ENCODE results near the gene UBL3. TPM values are rescaled to one million over a fixed set of nuclear protein-coding genes. Genes with fewer than 3 reads are reported as not detected.

Gene UBL3
- total and polyA plus RNA-seq, 2 of the 8 experiments (the other 6 are each of a cell fraction or from before 2014, with no cell fraction given), result 5.3 to 16.1 TPM

- no peak overlapping the region for H4K5ac ChIP-seq (ENCODE audit: insufficient read length, low read depth, low read length)
- H2BK20ac ChIP-seq (ENCODE audit: low read length), result no peak overlapping the region
- H4K20me1 ChIP-seq (replicated peaks in 1 of 2; ENCODE audit: control insufficient read depth in 1 of 2, insufficient read depth in 2 of 2, low read length in 2 of 2), result peaks cover 2 to 4% of the 10 kb centered on the region in 2 experiments
- no peak overlapping the region for H4K91ac ChIP-seq (replicated peaks; ENCODE audit: insufficient read length, low read length)
- peak overlapping the region; percentile 18 for H2BK120ac ChIP-seq (replicated peaks; ENCODE audit: low read depth, low read length)
- no peak for DNase-seq (ENCODE audit: low read depth in 1 of 2, low spot score in 2 of 2)
- H3K23me2 ChIP-seq (ENCODE audit: low read depth, low read length), result no peaks in the 10 kb centered on the region
- WGBS, 2 experiments (ENCODE audit: extremely low coverage in 1 of 2, insufficient coverage in 1 of 2, insufficient read length in 1 of 2, insufficient replicate concordance in 2 of 2, low coverage in 1 of 2, low lambda C conversion rate in 2 of 2, missing lambda C conversion rate in 1 of 2), result 82% methylated on average over 4 of the region's 4 CpGs; no CpG with 5 or more reads in 1 of the 2 experiments
- H3K14ac ChIP-seq (ENCODE audit: insufficient read length), result no peak overlapping the region
- 0 out of 2 replicates have a peak overlapping the region, but pooled peaks have one; percentile 24 for H3K18ac ChIP-seq (ENCODE audit: extremely low read depth, low read length)
- no peaks in the 10 kb centered on the region for H3K36me3 ChIP-seq (ENCODE audit: control insufficient read depth in 2 of 4, insufficient read depth in 4 of 4, low read length in 3 of 4)
- CTCF ChIA-PET (ENCODE audit: partially characterized antibody), result interaction anchor here (0.6 to 2.5 kb wide), 7 partner anchors 16 to 160 kb away, joined by 3 to 10 read pairs (median 3); no protein-coding TSS in a partner anchor
- H3K27me3 ChIP-seq (replicated peaks in 1 of 4; ENCODE audit: control insufficient read depth in 3 of 4, extremely low read depth in 1 of 4, insufficient read depth in 3 of 4, low read length in 3 of 4), result no peaks in the 10 kb centered on the region
- H3K4me3 ChIP-seq (ENCODE audit: extremely low read depth in 1 of 4, insufficient read depth in 2 of 4, low read depth in 3 of 4, low read length in 4 of 4), result no peak overlapping the region
- POLR2A ChIA-PET (ENCODE audit: partially characterized antibody), result interaction anchor here (1.6 kb wide), 1 partner anchor 205 kb away, joined by 4 read pairs; the partner anchor contains the start of gene SLC7A1
- H2BK5ac ChIP-seq (ENCODE audit: low read depth, low read length), result no peak overlapping the region
- no peak overlapping the region for H2BK15ac ChIP-seq (ENCODE audit: low read length)
- H3K4me2 ChIP-seq (ENCODE audit: insufficient read depth in 1 of 2, low read depth in 2 of 2, low read length in 2 of 2), result no peak overlapping the region
- no peak overlapping the region for H3K23ac ChIP-seq (ENCODE audit: insufficient read length)
- no peak overlapping the region for H2AK5ac ChIP-seq (ENCODE audit: low read depth, low read length)
- no peak overlapping the region for H3K9ac ChIP-seq (replicated peaks in 1 of 4; ENCODE audit: extremely low read depth in 1 of 4, low read depth in 3 of 4, low read length in 3 of 4)
- no peak overlapping the region for H4K8ac ChIP-seq (ENCODE audit: extremely low read depth, insufficient read depth, low read length)
- no peak overlapping the region for H3K56ac ChIP-seq (replicated peaks; ENCODE audit: insufficient read length, low read depth, low read length)
- no peaks in the 10 kb centered on the region for H3K9me3 ChIP-seq (ENCODE audit: insufficient read depth in 2 of 2, low read depth in 1 of 2, low read length in 1 of 2)
- no peaks in the 10 kb centered on the region for H3K79me1 ChIP-seq (ENCODE audit: low read depth, low read length)
- no peak overlapping the region for H3K4ac ChIP-seq (replicated peaks; ENCODE audit: insufficient read length, low read depth, low read length)
- H3K79me2 ChIP-seq (ENCODE audit: control insufficient read depth in 1 of 2, insufficient read depth in 2 of 2, low read length in 2 of 2), result peaks cover 0 to 82% of the 10 kb centered on the region in 2 experiments; a peak in 2 of 4 replicates
- no peak overlapping the region for H3K27ac ChIP-seq (ENCODE audit: low read depth, low read length)
- H3K4me1 ChIP-seq (replicated peaks in 1 of 4; ENCODE audit: control insufficient read depth in 3 of 4, insufficient read depth in 4 of 4, low read length in 3 of 4), result peaks cover 0 to 9% (median under 1%) of the 10 kb centered on the region in 4 experiments; a peak in 2 of 7 replicates
- no peak overlapping the region; the same call in 1 of the 2 replicates for H2BK12ac ChIP-seq (ENCODE audit: low read depth, low read length)
- FAIRE-seq, result no peak
- H2AFZ ChIP-seq (ENCODE audit: low read length), result no peak overlapping the region
- TF ChIP-seq CHD2 (IDR thresholded peaks at IDR 0.05; ENCODE audit: low read length) (no peak), NRF1 (IDR thresholded peaks at IDR 0.05; ENCODE audit: low read depth, low read length) (no peak), MAX (IDR thresholded peaks at IDR 0.05) (no peak), SIX5 (IDR thresholded peaks at IDR 0.05; ENCODE audit: low read depth, low read length) (no peak), SRF (IDR thresholded peaks at IDR 0.05; ENCODE audit: low read depth, low read length) (no peak), KDM4A (IDR thresholded peaks at IDR 0.05; ENCODE audit: low read depth, low read length, severe bottlenecking) (no peak), CTCF (IDR thresholded peaks at IDR 0.05; ENCODE audit: control extremely low read depth in 1 of 3, insufficient read depth in 1 of 3, low read depth in 1 of 3, low read length in 3 of 3) (no peak), CBX5 (IDR thresholded peaks at IDR 0.05; ENCODE audit: low read depth, low read length) (no peak), SIN3A (conservative IDR thresholded peaks at IDR 0.05 in 1 of 2, IDR thresholded peaks at IDR 0.05 in 1 of 2; ENCODE audit: low read depth in 1 of 2, low read length in 2 of 2) (no peak), RFX5 (IDR thresholded peaks at IDR 0.05; ENCODE audit: borderline replicate concordance, low read depth, low read length) (no peak), BCL11A (IDR thresholded peaks at IDR 0.05; ENCODE audit: low read depth in 2 of 2, low read length in 2 of 2) (no peak)
These were observed 49.3 kb downstream of the UBL3 start for GRCh38 chr13:29801102-29801501.
